IMR-90 (cell line): ENCODE results near the gene MTUS2. TPM values are rescaled to one million over a fixed set of nuclear protein-coding genes. Genes with fewer than 3 reads are reported as not detected.

ENCODE experiments used
- ATAC-seq: fragments of 200-7000 bp; cut with Tn5 transposase; 2 replicates; pipeline ENCODE4 v1.9.1; 2020; ENCODE audit warnings: low read depth, mild to moderate bottlenecking, moderate library complexity
- BruUV-seq: library from RNA; stranded (reverse); fragments of 400-500 nt; replicated peaks from 2 replicates; lab custom pipeline; 2021; lab: Mats Ljungman, UMichigan
- CTCF ChIA-PET: fragments of 300-600 bp; formaldehyde crosslinking; extraction: SDS; loops from one replicate; lab custom pipeline; 2021; ENCODE audit warnings: antibody characterized with exemption; lab: Yijun Ruan, JAX
- POLR2A ChIA-PET: fragments of 300-600 bp; sonication (Branson Sonifier 250); formaldehyde crosslinking; loops from one replicate; lab custom pipeline; 2022; ENCODE audit warnings: antibody characterized with exemption; ENCODE audit not compliant: unreplicated experiment; lab: Charles Lee
- DNase-seq: peaks from one replicate; pipeline ENCODE4 v3.0.0; 2013
- H2AFZ ChIP-seq: replicated peaks from 2 replicates; pipeline ENCODE3; 2013; ENCODE audit warnings: low read length, mild to moderate bottlenecking; ENCODE audit not compliant: poor library complexity
- H2AK5ac ChIP-seq: 2 replicates; pipeline ENCODE4 v1.6.1; 2013; ENCODE audit warnings: low read depth, low read length, inconsistent platforms
- H2AK9ac ChIP-seq: replicated peaks from 2 replicates; pipeline ENCODE3; 2013; ENCODE audit warnings: mild to moderate bottlenecking, low read depth, low read length, moderate library complexity; ENCODE audit not compliant: poor library complexity
- H2BK120ac ChIP-seq: 2 replicates; pipeline ENCODE4 v1.6.1; 2013; ENCODE audit warnings: low read depth, low read length, inconsistent platforms
- H2BK15ac ChIP-seq: 3 replicates; pipeline ENCODE4 v1.6.1; 2013; ENCODE audit warnings: low read depth, low read length, inconsistent platforms
- H2BK20ac ChIP-seq: 2 replicates; pipeline ENCODE4 v1.6.1; 2013; ENCODE audit warnings: low read depth, mild to moderate bottlenecking, inconsistent platforms, low read length, moderate library complexity
- H2BK5ac ChIP-seq: 2 replicates; pipeline ENCODE4 v1.6.1; 2013; ENCODE audit warnings: mild to moderate bottlenecking, low read depth, low read length, inconsistent platforms; ENCODE audit not compliant: poor library complexity, severe bottlenecking
- H3K14ac ChIP-seq: replicated peaks from 2 replicates; pipeline ENCODE4 v1.6.1; 2013; ENCODE audit warnings: low read depth, low read length, inconsistent platforms
- H3K18ac ChIP-seq: 2 replicates; pipeline ENCODE4 v1.6.1; 2013; ENCODE audit warnings: low read depth, low read length, control low read depth
- H3K23ac ChIP-seq: 2 replicates; pipeline ENCODE4 v1.6.1; 2013; ENCODE audit warnings: low read depth, low read length, inconsistent platforms
- H3K27ac ChIP-seq: 2 replicates; pipeline ENCODE4 v1.5.1; 2013; ENCODE audit warnings: mild to moderate bottlenecking, control low read depth, low read length; ENCODE audit not compliant: insufficient read depth
- H3K27me3 ChIP-seq: 2 replicates; pipeline ENCODE4 v1.6.1; 2013; ENCODE audit warnings: low read length; ENCODE audit not compliant: control insufficient read depth, insufficient read depth
- H3K36me3 ChIP-seq: 2 replicates; pipeline ENCODE4 v1.6.1; 2013; ENCODE audit warnings: low read length, mixed read lengths; ENCODE audit not compliant: control insufficient read depth, insufficient read depth
- H3K4ac ChIP-seq: 2 replicates; pipeline ENCODE4 v1.6.1; 2013; ENCODE audit warnings: low read depth, low read length, inconsistent platforms
- H3K4me1 ChIP-seq: 2 replicates; pipeline ENCODE4 v1.6.1; 2013; ENCODE audit warnings: low read length, mixed read lengths; ENCODE audit not compliant: control insufficient read depth, insufficient read depth
- H3K4me2 ChIP-seq: 2 replicates; pipeline ENCODE4 v1.6.1; 2013; ENCODE audit warnings: low read depth, mild to moderate bottlenecking, control low read depth, low read length, moderate library complexity
- H3K4me3 ChIP-seq: 2 replicates; pipeline ENCODE4 v1.5.1; 2013; ENCODE audit warnings: low read depth, mild to moderate bottlenecking, control low read depth, low read length, moderate library complexity; ENCODE audit not compliant: insufficient read depth
- H3K56ac ChIP-seq: 2 replicates; pipeline ENCODE4 v1.6.1; 2013; ENCODE audit warnings: low read length, inconsistent platforms; ENCODE audit not compliant: insufficient read depth; ENCODE audit errors: extremely low read depth
- H3K79me1 ChIP-seq, 2 experiments: 2 replicates each; pipeline ENCODE4 v1.6.1; 2013; ENCODE audit warnings: low read length in 2 of 2, inconsistent platforms in 1 of 2, low read depth in 1 of 2
- H3K9ac ChIP-seq: 2 replicates; pipeline ENCODE4 v1.6.1; 2013; ENCODE audit warnings: low read depth, low read length, control low read depth
- H3K9me1 ChIP-seq: 2 replicates; pipeline ENCODE4 v1.6.1; 2013; ENCODE audit warnings: low read length, inconsistent platforms; ENCODE audit not compliant: insufficient read depth
- H3K9me3 ChIP-seq: 2 replicates; pipeline ENCODE4 v1.6.1; 2013; ENCODE audit warnings: low read length; ENCODE audit not compliant: control insufficient read depth, insufficient read depth
- H4K20me1 ChIP-seq: 2 replicates; pipeline ENCODE4 v1.6.1; 2013; ENCODE audit warnings: low read length, inconsistent platforms; ENCODE audit not compliant: insufficient read depth
- H4K5ac ChIP-seq: 2 replicates; pipeline ENCODE4 v1.6.1; 2013; ENCODE audit warnings: mild to moderate bottlenecking, low read depth, low read length, control low read depth
- H4K8ac ChIP-seq, 2 experiments: 2 replicates each; pipeline ENCODE4 v1.6.1; 2013; ENCODE audit warnings: low read depth in 2 of 2, low read length in 2 of 2, control low read depth in 1 of 2, inconsistent platforms in 1 of 2
- H4K91ac ChIP-seq: 2 replicates; pipeline ENCODE4 v1.6.1; 2013; ENCODE audit warnings: low read depth, low read length, inconsistent platforms; ENCODE audit not compliant: insufficient read depth
- BHLHE40 ChIP-seq: fragments of 150-350 bp; IDR thresholded peaks from 2 replicates; pipeline ENCODE4 v1.6.1; 2016; ENCODE audit warnings: mild to moderate bottlenecking, low read depth, low read length
- ELK1 ChIP-seq: fragments of 150-350 bp; IDR thresholded peaks from 2 replicates; pipeline ENCODE4 v1.6.1; 2016; ENCODE audit warnings: low read depth, mild to moderate bottlenecking, low read length, moderate library complexity, borderline replicate concordance
- NFE2L2 ChIP-seq: fragments of 150-350 bp; IDR thresholded peaks from 2 replicates; pipeline ENCODE4 v1.6.1; 2016; ENCODE audit warnings: low read depth, mild to moderate bottlenecking, low read length
- SMC3 ChIP-seq: fragments of 150-350 bp; IDR thresholded peaks from 2 replicates; pipeline ENCODE4 v1.6.1; 2016; ENCODE audit warnings: low read depth, mild to moderate bottlenecking, antibody characterized with exemption, low read length, moderate library complexity
- USF2 ChIP-seq: fragments of 150-350 bp; IDR thresholded peaks from 2 replicates; pipeline ENCODE4 v1.6.1; 2017; ENCODE audit warnings: mild to moderate bottlenecking, antibody characterized with exemption, low read length, low read depth
- WGBS, 2 experiments: methylation state at CpG; one replicate each; pipeline versions ENCODE4 v1.1.5 to v1.1.7; 2013; ENCODE audit warnings: missing lambda C conversion rate in 2 of 2; ENCODE audit not compliant: insufficient read length in 1 of 2; ENCODE audit errors: extremely low coverage in 2 of 2; 5-methylcytosine and 5-hydroxymethylcytosine counted together
- dilution Hi-C: fragments of 300-500 bp; cut with HindIII; formaldehyde crosslinking; loops from one replicate; pipeline ENCODE4 v1.14.3; 2018; ENCODE audit warnings: low sequenced_read_pairs; ENCODE audit not compliant: unreplicated experiment
- in situ Hi-C: fragments of 300-500 bp; cut with MboI; formaldehyde crosslinking; loops from 3 replicates; pipeline ENCODE4 v1.14.3; 2019; ENCODE audit warnings: low sequenced_read_pairs, inconsistent platforms, mixed read lengths
- intact Hi-C: fragments of 100-400 bp; cut with micrococcal nuclease; formaldehyde crosslinking; loops from 2 replicates; pipeline ENCODE4 v1.10.0; 2022
- polyA plus RNA-seq, 3 experiments: library from polyadenylated mRNA; depleted of rRNA; stranded (reverse); fragments of >200 nt; gene quantifications; 2 replicates each; pipeline ENCODE4 v1.2.3, GENCODE V29; 2012; ENCODE audit warnings: low replicate concordance in 1 of 3
- total RNA-seq: library from RNA; depleted of rRNA; stranded (reverse); fragments of >200 nt; gene quantifications from 2 replicates; pipeline ENCODE4 v1.2.3, GENCODE V29; 2012

MTUS2 gene
- total and polyA plus RNA-seq, 2 of the 4 experiments (the other 2 are of a cell fraction), result under 0.01 to 0.02 TPM

GRCh38 chr13:28958018-28958417, 137.9 kb downstream of the MTUS2 start:
- Histone ChIP-seq H3K9ac (no peak overlapping the region), H2BK15ac (no peak overlapping the region), H3K18ac (no peak overlapping the region), H4K20me1 (no peaks in the 10 kb centered on the region), H3K9me3 (peaks cover 14% of the 10 kb centered on the region; the same call in 1 of the 2 replicates), H2AK5ac (no peak overlapping the region), H3K4me2 (no peak overlapping the region), H2AK9ac (no peak overlapping the region), H2AFZ (no peak overlapping the region), H2BK5ac (no peak overlapping the region), H3K23ac (no peak overlapping the region), H4K91ac (no peak overlapping the region), H3K14ac (no peak overlapping the region), H3K4me1 (no peaks in the 10 kb centered on the region), H4K5ac (no peak overlapping the region), H2BK20ac (no peak overlapping the region), H3K27ac (no peak overlapping the region), H3K27me3 (no peaks in the 10 kb centered on the region), H3K56ac (no peak overlapping the region), H2BK120ac (no peak overlapping the region), H3K36me3 (no peaks in the 10 kb centered on the region), H4K8ac (no peak overlapping the region), H3K4me3 (no peak overlapping the region), H3K9me1 (no peaks in the 10 kb centered on the region), H3K79me1 (no peaks in the 10 kb centered on the region), H3K4ac (no peak overlapping the region)
- WGBS, 2 experiments, result 60% methylated on average over 1 of the region's 11 CpGs; no CpG with 5 or more reads in 1 of the 2 experiments
- no peak for DNase-seq
- ATAC-seq, result no peak
- BruUV-seq, result no TSS peak
- ChIA-PET POLR2A (no interaction called here), CTCF (no interaction called here)
- intact Hi-C loops, result no loop called here
- in situ Hi-C loops, result no loop called here
- TF ChIP-seq SMC3, result no peak
- TF ChIP-seq ELK1, result no peak
- TF ChIP-seq USF2, result no peak
- no peak for TF ChIP-seq BHLHE40
- TF ChIP-seq NFE2L2, result no peak
- dilution Hi-C loops, result no loop called here
